ENCODE measurements around the gene CXCL16.
"Not testable (repeated sequence)": the region's sequence is repeated elsewhere in the genome, so short reads cannot be mapped to it uniquely, and the experiment has no call there.

Gene CXCL16

DNA sequence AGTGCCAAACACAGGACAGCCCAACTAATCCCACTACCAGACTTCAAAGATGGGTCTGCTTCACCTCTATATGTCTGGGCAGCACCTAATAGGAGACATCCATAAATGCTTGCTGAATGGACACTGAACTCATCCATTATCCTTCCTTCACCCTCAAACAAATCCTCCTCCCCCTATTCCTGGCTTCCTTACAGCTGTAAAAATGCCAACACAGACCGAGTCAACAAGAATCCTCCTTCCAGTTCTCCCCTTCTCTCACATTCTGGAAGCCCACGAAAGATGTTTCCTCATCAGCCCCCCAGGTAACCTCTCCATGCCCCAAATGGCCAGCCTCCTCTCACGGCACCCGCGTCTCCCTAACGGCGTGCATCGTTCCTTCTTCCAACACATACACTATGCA lies 48.0 kb downstream of the CXCL16 start:
- DNase-seq: no peak

DNA sequence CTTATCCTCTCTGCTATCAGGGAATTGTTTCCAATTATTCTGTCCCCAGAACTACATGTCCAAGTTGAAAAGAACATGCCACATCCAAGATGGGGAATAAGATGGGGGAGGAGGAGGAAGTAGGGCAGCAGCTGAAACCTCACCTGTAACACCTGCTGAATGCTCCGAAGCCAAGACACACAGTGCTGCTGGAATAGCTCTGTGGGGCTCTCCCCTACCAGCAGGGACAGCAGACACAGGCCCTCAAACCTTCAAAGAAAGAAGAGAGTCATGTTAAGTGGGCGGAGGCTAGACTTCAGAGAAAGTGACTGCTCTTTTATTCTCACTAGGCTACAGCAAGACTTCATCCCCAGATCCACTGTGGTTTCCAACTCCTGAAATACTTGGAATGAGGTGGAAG lies 49.0 kb downstream of the CXCL16 start:
- DNase-seq: no peak

GRCh38 chr17:4689872-4690271 lies 49.9 kb downstream of the CXCL16 start:
- DNase-seq: not testable (repeated sequence)

DNA sequence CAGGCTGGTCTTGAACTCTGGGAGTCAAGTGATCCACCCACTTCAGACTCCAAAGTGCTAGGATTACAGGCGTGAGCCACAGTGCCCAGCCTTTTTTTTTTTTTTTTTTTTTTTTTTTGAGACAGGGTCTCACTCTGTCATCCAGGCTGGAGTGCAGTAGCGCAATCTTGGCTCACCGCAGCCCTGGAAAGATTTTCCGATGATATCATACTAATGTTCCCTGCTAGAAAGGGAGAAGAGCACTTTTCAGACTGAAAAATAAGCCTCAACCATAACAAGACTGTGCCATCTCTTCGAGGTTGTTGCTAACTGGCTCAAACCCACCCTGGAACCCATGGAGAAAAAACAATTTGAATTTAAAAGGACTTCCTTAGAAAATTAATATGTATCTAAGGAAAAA lies 56.0 kb downstream of the CXCL16 start:
- DNase-seq: not testable (repeated sequence)
